ENCODE measurements around the gene S100A3.

- TF ChIP-seq, protein P1, sequence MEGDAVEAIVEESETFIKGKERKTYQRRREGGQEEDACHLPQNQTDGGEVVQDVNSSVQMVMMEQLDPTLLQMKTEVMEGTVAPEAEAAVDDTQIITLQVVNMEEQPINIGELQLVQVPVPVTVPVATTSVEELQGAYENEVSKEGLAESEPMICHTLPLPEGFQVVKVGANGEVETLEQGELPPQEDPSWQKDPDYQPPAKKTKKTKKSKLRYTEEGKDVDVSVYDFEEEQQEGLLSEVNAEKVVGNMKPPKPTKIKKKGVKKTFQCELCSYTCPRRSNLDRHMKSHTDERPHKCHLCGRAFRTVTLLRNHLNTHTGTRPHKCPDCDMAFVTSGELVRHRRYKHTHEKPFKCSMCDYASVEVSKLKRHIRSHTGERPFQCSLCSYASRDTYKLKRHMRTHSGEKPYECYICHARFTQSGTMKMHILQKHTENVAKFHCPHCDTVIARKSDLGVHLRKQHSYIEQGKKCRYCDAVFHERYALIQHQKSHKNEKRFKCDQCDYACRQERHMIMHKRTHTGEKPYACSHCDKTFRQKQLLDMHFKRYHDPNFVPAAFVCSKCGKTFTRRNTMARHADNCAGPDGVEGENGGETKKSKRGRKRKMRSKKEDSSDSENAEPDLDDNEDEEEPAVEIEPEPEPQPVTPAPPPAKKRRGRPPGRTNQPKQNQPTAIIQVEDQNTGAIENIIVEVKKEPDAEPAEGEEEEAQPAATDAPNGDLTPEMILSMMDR (IDR thresholded peaks at IDR 0.05) = no peak
- TF ChIP-seq POLR2A (IDR thresholded peaks at IDR 0.05) = peak; percentile 31
Measured at GRCh38 chr1:153536012-153536670, 12.9 kb downstream of the S100A3 start.

Data from right lobe of liver (tissue), 4 donors.